ENCODE measurements around the gene AGAP1.
"Not testable (repeated sequence)": the region's sequence is repeated elsewhere in the genome, so short reads cannot be mapped to it uniquely, and the experiment has no call there.

AGAP1 gene

DNA sequence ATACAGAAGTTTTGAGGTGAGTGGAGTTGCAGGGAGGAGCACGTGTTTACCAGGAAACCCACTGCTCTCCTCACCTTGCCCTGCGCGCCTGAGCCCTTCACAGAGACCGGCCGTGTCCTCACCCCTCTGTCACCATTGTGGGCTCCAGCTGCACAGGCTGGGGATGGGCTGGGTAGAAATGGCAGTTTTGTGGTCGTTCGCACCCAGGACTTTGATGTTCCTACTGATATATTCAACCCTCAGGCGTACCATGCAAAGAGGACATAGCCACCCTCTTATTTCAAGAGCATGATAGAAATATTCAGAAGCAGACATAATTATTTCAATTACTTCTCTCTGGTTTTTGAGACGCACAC lies 596.2 kb downstream of the AGAP1 start:
- Histone ChIP-seq H3K36me3 (ENCODE audit: control insufficient read depth in 1 of 2, insufficient read depth in 2 of 2, low read length in 2 of 2) (no peaks in the 10 kb centered on the region), H3K9me3 (ENCODE audit: control insufficient read depth in 1 of 2, low read length in 2 of 2) (no peaks in the 10 kb centered on the region), H3K4me1 (ENCODE audit: control insufficient read depth in 1 of 2, insufficient read depth in 2 of 2, low read length in 2 of 2) (no peaks in the 10 kb centered on the region), H3K27ac (ENCODE audit: low read depth, low read length) (no peak overlapping the region), H3K4me3 (ENCODE audit: low read depth in 1 of 2, low read length in 2 of 2) (no peak overlapping the region), H3K9ac (ENCODE audit: low read depth in 1 of 2, low read length in 2 of 2) (no peak overlapping the region), H3K27me3 (ENCODE audit: control insufficient read depth in 1 of 2, insufficient read depth in 2 of 2, low read length in 2 of 2) (no peaks in the 10 kb centered on the region)

DNA sequence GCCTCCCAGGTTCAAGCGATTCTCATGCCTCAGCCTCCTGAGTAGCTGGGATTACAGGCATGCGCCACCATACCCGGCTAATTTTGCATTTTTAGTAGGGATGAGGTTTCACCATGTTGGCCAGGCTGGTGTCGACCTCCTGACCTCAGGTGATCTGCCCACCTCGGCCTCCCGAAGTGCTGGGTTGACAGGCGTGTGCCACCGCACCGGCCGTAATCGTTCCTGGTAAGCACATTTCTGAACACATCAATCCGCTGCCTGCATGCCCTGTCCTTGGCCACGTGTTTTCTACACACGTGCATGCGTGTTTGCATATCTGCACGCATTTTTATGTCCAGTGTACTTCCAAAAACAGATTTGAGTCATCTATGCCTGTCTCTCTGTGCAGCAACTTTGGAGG lies 597.0 kb downstream of the AGAP1 start:
- H3K27me3 ChIP-seq (ENCODE audit: control insufficient read depth in 1 of 2, insufficient read depth in 2 of 2, low read length in 2 of 2); H3K9me3 ChIP-seq (ENCODE audit: control insufficient read depth in 1 of 2, low read length in 2 of 2); H3K36me3 ChIP-seq (ENCODE audit: control insufficient read depth in 1 of 2, insufficient read depth in 2 of 2, low read length in 2 of 2); H3K27ac ChIP-seq (ENCODE audit: low read depth, low read length); H3K9ac ChIP-seq (ENCODE audit: low read depth in 1 of 2, low read length in 2 of 2); H3K4me3 ChIP-seq (ENCODE audit: low read depth in 1 of 2, low read length in 2 of 2); H3K4me1 ChIP-seq (ENCODE audit: control insufficient read depth in 1 of 2, insufficient read depth in 2 of 2, low read length in 2 of 2): not testable (repeated sequence)

DNA sequence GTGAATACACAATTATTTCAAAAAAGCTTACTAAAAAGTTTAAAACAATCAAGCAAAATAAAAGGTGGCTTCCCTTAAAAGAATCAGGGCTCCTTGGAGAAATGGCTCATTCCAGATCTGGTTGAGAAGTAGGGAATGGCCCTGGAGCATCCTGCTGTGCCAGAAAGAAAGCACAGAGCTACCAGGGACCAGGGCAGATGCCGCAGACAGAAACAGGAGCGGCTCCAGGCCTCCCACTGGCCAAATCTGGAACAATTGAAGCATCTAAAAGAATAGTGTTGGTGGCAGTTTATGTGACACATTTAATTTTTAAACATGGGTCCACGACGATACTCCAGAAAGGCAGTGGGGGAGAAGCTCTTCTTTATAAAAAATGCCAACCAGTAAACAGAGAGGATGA lies 598.9 kb downstream of the AGAP1 start:
- no peaks in the 10 kb centered on the region for H3K4me1 ChIP-seq (ENCODE audit: control insufficient read depth in 1 of 2, insufficient read depth in 2 of 2, low read length in 2 of 2)
- H3K27me3 ChIP-seq (ENCODE audit: control insufficient read depth in 1 of 2, insufficient read depth in 2 of 2, low read length in 2 of 2) = no peaks in the 10 kb centered on the region
- H3K36me3 ChIP-seq (ENCODE audit: control insufficient read depth in 1 of 2, insufficient read depth in 2 of 2, low read length in 2 of 2) = no peaks in the 10 kb centered on the region
- no peaks in the 10 kb centered on the region for H3K9me3 ChIP-seq (ENCODE audit: control insufficient read depth in 1 of 2, low read length in 2 of 2)
- H3K9ac ChIP-seq (ENCODE audit: low read depth in 1 of 2, low read length in 2 of 2) = no peak overlapping the region
- no peak overlapping the region for H3K27ac ChIP-seq (ENCODE audit: low read depth, low read length)
- no peak overlapping the region for H3K4me3 ChIP-seq (ENCODE audit: low read depth in 1 of 2, low read length in 2 of 2)

DNA sequence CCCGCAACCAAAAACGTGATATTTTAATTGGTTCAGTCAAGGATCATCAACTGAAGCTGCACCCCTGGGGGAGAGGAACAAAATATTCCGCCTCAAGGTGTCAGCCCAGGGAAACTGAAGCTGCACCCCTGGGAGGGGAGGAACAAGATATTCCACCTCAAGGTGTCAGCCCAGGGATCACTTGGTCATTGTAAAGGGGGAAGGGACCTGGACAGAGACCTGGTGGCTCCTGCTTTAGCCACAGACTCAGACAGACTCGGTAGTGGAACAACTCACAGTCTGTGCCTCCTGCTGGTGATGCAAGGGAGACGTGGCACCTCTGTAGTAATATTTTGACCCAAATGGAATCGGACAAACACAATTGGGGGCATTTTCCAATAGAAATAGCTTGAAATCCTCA lies 599.3 kb downstream of the AGAP1 start:
- Histone ChIP-seq H3K9ac (ENCODE audit: low read depth in 1 of 2, low read length in 2 of 2) (no peak overlapping the region), H3K27ac (ENCODE audit: low read depth, low read length) (no peak overlapping the region), H3K36me3 (ENCODE audit: control insufficient read depth in 1 of 2, insufficient read depth in 2 of 2, low read length in 2 of 2) (no peaks in the 10 kb centered on the region), H3K9me3 (ENCODE audit: control insufficient read depth in 1 of 2, low read length in 2 of 2) (no peaks in the 10 kb centered on the region), H3K27me3 (ENCODE audit: control insufficient read depth in 1 of 2, insufficient read depth in 2 of 2, low read length in 2 of 2) (no peaks in the 10 kb centered on the region), H3K4me3 (ENCODE audit: low read depth in 1 of 2, low read length in 2 of 2) (no peak overlapping the region), H3K4me1 (ENCODE audit: control insufficient read depth in 1 of 2, insufficient read depth in 2 of 2, low read length in 2 of 2) (no peaks in the 10 kb centered on the region)

DNA sequence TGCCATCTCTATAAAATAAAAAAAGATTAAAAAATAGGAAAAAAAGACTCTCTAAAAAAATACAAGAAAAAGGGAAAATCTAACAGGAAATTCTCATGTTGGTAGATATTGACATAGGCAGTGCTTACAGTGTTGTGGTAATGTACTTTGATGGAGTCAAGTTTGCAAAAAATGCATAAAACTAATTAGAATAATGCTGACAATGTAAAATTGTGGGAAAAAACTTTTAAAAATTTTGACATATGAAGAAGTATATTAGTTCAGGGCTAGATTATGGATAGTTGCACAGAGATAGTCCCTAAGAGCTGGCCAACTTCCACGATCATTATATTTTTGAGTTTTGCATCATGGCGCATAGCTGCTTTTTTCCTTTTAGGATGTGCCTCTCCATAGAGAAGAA lies 601.7 kb downstream of the AGAP1 start:
- H3K27ac ChIP-seq (ENCODE audit: low read depth, low read length) = no peak overlapping the region
- H3K36me3 ChIP-seq (ENCODE audit: control insufficient read depth in 1 of 2, insufficient read depth in 2 of 2, low read length in 2 of 2) = no peaks in the 10 kb centered on the region
- H3K4me3 ChIP-seq (ENCODE audit: low read depth in 1 of 2, low read length in 2 of 2) = no peak overlapping the region
- H3K27me3 ChIP-seq (ENCODE audit: control insufficient read depth in 1 of 2, insufficient read depth in 2 of 2, low read length in 2 of 2) = no peaks in the 10 kb centered on the region
- H3K4me1 ChIP-seq (ENCODE audit: control insufficient read depth in 1 of 2, insufficient read depth in 2 of 2, low read length in 2 of 2) = no peaks in the 10 kb centered on the region
- H3K9ac ChIP-seq (ENCODE audit: low read depth in 1 of 2, low read length in 2 of 2) = no peak overlapping the region
- H3K9me3 ChIP-seq (ENCODE audit: control insufficient read depth in 1 of 2, low read length in 2 of 2) = no peaks in the 10 kb centered on the region

DNA sequence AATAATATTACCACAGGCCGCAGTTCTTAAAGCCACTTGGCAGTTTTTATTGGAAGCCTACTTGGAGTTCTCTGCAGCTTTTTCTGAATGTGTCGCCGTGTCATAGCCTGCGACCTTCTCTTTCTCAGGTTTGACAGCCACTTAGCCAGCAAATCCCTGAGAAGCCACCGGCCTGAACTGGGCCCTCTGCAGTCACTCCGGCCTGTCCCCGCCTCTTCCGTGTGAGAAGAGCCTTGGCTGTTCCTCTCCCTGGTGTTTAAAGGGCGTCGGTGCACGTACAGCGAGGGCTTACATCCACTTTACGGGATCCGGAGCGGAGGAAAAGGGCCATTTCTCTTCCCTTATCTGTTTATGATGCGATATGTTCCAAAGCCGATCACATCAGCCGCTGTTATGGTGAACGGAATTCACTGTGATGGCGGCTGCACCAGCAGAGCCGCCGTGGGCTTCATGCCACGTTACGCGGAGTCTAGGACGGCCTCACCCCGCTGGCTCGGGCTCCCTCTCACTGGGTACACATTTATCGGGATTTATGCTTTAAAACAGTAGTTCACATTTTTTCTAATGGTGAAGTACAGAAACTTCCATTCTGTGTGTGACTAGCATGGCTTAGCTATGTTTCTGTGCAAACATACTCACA lies 607.6 kb downstream of the AGAP1 start:
- no peak overlapping the region for H3K27ac ChIP-seq (ENCODE audit: low read depth, low read length)
- H3K4me1 ChIP-seq (ENCODE audit: control insufficient read depth in 1 of 2, insufficient read depth in 2 of 2, low read length in 2 of 2) = no peaks in the 10 kb centered on the region
- H3K27me3 ChIP-seq (ENCODE audit: control insufficient read depth in 1 of 2, insufficient read depth in 2 of 2, low read length in 2 of 2) = no peaks in the 10 kb centered on the region
- H3K9ac ChIP-seq (ENCODE audit: low read depth in 1 of 2, low read length in 2 of 2) = no peak overlapping the region
- H3K9me3 ChIP-seq (ENCODE audit: control insufficient read depth in 1 of 2, low read length in 2 of 2) = no peaks in the 10 kb centered on the region
- H3K4me3 ChIP-seq (ENCODE audit: low read depth in 1 of 2, low read length in 2 of 2) = no peak overlapping the region
- H3K36me3 ChIP-seq (ENCODE audit: control insufficient read depth in 1 of 2, insufficient read depth in 2 of 2, low read length in 2 of 2) = peaks cover 0 to 4% of the 10 kb centered on the region in 2 donors

DNA sequence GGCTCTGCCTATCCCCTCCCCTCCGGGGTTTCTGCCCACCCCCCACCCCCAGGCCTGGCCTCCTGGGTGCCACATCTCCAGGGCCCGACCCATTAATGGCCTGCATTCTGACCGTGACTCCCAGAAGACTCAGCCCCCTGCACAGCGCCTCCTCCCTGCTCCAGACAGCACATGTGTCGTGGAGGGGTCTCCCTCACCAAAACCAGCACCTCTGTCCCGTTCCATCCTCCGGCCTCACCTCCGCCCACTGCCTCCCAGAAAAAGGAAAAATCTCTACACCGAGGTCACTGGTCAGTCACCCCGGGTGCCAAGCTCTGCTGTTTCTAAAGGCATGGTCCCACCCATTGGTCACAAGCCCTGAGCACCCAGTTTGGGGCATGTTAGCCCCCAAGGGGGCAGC lies 609.1 kb downstream of the AGAP1 start:
- H3K27ac ChIP-seq (ENCODE audit: low read depth, low read length) = no peak overlapping the region
- H3K4me1 ChIP-seq (ENCODE audit: control insufficient read depth in 1 of 2, insufficient read depth in 2 of 2, low read length in 2 of 2) = no peaks in the 10 kb centered on the region
- H3K36me3 ChIP-seq (ENCODE audit: control insufficient read depth in 1 of 2, insufficient read depth in 2 of 2, low read length in 2 of 2) = peaks cover 0 to 4% of the 10 kb centered on the region in 2 donors
- no peak overlapping the region for H3K9ac ChIP-seq (ENCODE audit: low read depth in 1 of 2, low read length in 2 of 2)
- H3K27me3 ChIP-seq (ENCODE audit: control insufficient read depth in 1 of 2, insufficient read depth in 2 of 2, low read length in 2 of 2) = no peaks in the 10 kb centered on the region
- H3K4me3 ChIP-seq (ENCODE audit: low read depth in 1 of 2, low read length in 2 of 2) = no peak overlapping the region
- no peaks in the 10 kb centered on the region for H3K9me3 ChIP-seq (ENCODE audit: control insufficient read depth in 1 of 2, low read length in 2 of 2)

DNA sequence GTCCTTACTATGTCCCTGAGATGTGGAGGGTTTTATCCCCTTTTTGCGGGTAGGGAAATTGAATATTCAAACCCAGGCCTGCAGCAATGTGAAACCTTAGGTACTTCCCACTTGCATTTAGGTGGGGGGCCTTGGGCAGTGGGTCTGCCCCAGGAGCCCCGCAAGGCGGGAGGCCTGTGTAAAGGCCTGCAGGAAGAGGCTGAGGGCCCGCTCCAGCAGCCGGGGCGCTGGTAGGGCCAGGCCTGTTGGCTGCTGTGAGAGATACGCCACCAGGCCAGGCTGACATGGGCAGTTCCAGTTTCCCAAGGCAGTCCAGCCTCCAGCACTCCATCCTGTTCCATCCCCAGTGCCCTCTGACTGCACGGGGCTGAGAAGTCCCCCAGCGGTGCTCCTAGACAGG lies 610.1 kb downstream of the AGAP1 start:
- Histone ChIP-seq H3K27ac (ENCODE audit: low read depth, low read length) (no peak overlapping the region), H3K36me3 (ENCODE audit: control insufficient read depth in 1 of 2, insufficient read depth in 2 of 2, low read length in 2 of 2) (peaks cover 0 to 4% of the 10 kb centered on the region in 2 donors), H3K9me3 (ENCODE audit: control insufficient read depth in 1 of 2, low read length in 2 of 2) (no peaks in the 10 kb centered on the region), H3K4me1 (ENCODE audit: control insufficient read depth in 1 of 2, insufficient read depth in 2 of 2, low read length in 2 of 2) (no peaks in the 10 kb centered on the region), H3K4me3 (ENCODE audit: low read depth in 1 of 2, low read length in 2 of 2) (no peak overlapping the region), H3K9ac (ENCODE audit: low read depth in 1 of 2, low read length in 2 of 2) (no peak overlapping the region), H3K27me3 (ENCODE audit: control insufficient read depth in 1 of 2, insufficient read depth in 2 of 2, low read length in 2 of 2) (no peaks in the 10 kb centered on the region)

DNA sequence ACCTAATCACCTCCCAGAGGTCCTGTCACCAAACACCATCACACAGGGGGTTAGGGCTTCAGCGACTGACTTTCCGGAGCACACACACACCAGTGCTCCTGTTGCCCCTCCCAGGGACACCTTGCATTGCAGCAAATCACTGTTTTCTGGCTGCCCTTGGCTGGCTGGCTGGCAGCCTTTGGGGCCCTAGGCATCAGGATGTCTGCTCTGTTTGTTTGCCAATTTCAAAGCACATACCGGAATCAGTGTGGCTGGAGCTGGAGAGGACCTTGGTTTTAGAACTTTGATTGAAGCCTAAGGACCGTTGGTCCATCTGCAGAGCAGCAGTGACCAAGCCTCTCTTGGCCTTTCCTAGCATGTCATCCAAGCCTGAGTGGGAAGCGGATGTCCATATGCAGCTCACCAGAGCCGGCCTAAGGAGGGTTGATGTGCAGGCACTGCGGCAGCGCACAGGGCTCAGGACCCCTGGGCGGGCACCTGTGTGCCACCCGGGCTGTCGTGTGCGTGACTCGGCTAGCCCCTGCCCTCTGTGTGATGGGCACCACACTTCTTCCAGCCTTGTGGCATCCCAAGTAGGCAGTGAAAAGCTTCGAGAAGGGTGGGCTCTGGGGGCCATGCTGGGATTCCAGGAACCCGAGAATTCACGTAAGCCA lies 612.2 kb downstream of the AGAP1 start:
- Histone ChIP-seq H3K27ac (ENCODE audit: low read depth, low read length) (no peak overlapping the region), H3K27me3 (ENCODE audit: control insufficient read depth in 1 of 2, insufficient read depth in 2 of 2, low read length in 2 of 2) (no peaks in the 10 kb centered on the region), H3K36me3 (ENCODE audit: control insufficient read depth in 1 of 2, insufficient read depth in 2 of 2, low read length in 2 of 2) (peaks cover 0 to 4% of the 10 kb centered on the region in 2 donors), H3K4me3 (ENCODE audit: low read depth in 1 of 2, low read length in 2 of 2) (no peak overlapping the region), H3K4me1 (ENCODE audit: control insufficient read depth in 1 of 2, insufficient read depth in 2 of 2, low read length in 2 of 2) (no peaks in the 10 kb centered on the region), H3K9me3 (ENCODE audit: control insufficient read depth in 1 of 2, low read length in 2 of 2) (no peaks in the 10 kb centered on the region), H3K9ac (ENCODE audit: low read depth in 1 of 2, low read length in 2 of 2) (no peak overlapping the region)

DNA sequence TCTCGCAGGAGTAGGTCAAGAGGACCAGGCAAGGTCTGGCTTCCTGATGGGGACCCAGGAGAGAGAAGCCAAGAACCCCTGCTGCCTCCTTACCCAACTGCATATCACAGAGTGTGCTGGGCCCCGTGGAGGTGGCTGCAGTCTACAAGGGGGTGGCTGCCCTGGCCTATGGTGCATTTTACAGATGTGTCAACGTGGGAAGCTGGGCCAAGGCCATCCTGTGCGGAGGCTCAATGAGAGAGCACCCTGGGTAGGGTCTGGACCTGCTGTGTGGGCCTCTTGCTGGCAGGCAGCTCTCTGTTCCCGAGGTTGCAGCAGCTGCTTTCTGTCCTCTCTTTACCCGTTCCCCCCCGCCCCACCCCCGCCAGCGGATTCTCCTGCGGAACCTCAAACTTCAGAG lies 612.9 kb downstream of the AGAP1 start:
- no peaks in the 10 kb centered on the region for H3K4me1 ChIP-seq (ENCODE audit: control insufficient read depth in 1 of 2, insufficient read depth in 2 of 2, low read length in 2 of 2)
- H3K36me3 ChIP-seq (ENCODE audit: control insufficient read depth in 1 of 2, insufficient read depth in 2 of 2, low read length in 2 of 2) = no peaks in the 10 kb centered on the region
- no peak overlapping the region for H3K4me3 ChIP-seq (ENCODE audit: low read depth in 1 of 2, low read length in 2 of 2)
- no peaks in the 10 kb centered on the region for H3K27me3 ChIP-seq (ENCODE audit: control insufficient read depth in 1 of 2, insufficient read depth in 2 of 2, low read length in 2 of 2)
- no peak overlapping the region for H3K9ac ChIP-seq (ENCODE audit: low read depth in 1 of 2, low read length in 2 of 2)
- H3K9me3 ChIP-seq (ENCODE audit: control insufficient read depth in 1 of 2, low read length in 2 of 2) = no peaks in the 10 kb centered on the region
- H3K27ac ChIP-seq (ENCODE audit: low read depth, low read length) = no peak overlapping the region

Data from duodenal mucosa (tissue), 2 donors.